Calu3 (cell line): Measurements from ENCODE around the gene CDKN1B. TPM values are rescaled to one million over a fixed set of nuclear protein-coding genes. Genes with fewer than 3 reads are reported as not detected.
A peak's percentile ranks its signal among the peaks of the same experiment; 100 is the strongest.

Source experiments
- BruUV-seq: library from RNA; stranded (reverse); fragments of 400-500 nt; replicated peaks from 2 replicates; lab custom pipeline; 2021; lab: Mats Ljungman, UMichigan
- CTCF ChIA-PET: fragments of 300-600 bp; sonication (Branson Sonifier 250); formaldehyde crosslinking; loops from one replicate; lab custom pipeline; 2022; ENCODE audit warnings: antibody characterized with exemption; lab: Charles Lee
- DNase-seq: peaks from one replicate; pipeline ENCODE4 v3.0.0; 2022
- H3K27ac Mint-ChIP-seq: one replicate; pipeline ENCODE4 v1.8.0; 2022; ENCODE audit warnings: mixed read lengths; ENCODE audit not compliant: unreplicated experiment
- H3K27me3 Mint-ChIP-seq: one replicate; pipeline ENCODE4 v1.8.0; 2022; ENCODE audit warnings: mixed read lengths; ENCODE audit not compliant: unreplicated experiment
- H3K36me3 Mint-ChIP-seq: one replicate; pipeline ENCODE4 v1.8.0; 2022; ENCODE audit warnings: mild to moderate bottlenecking, moderate library complexity, mixed read lengths; ENCODE audit not compliant: insufficient read depth, unreplicated experiment
- H3K4me1 Mint-ChIP-seq: one replicate; pipeline ENCODE4 v1.8.0; 2022; ENCODE audit warnings: mild to moderate bottlenecking, low read depth, mixed read lengths; ENCODE audit not compliant: unreplicated experiment
- H3K4me3 Mint-ChIP-seq: one replicate; pipeline ENCODE4 v1.8.0; 2022; ENCODE audit warnings: mild to moderate bottlenecking, low read depth, moderate library complexity, mixed read lengths; ENCODE audit not compliant: unreplicated experiment
- H3K9me3 Mint-ChIP-seq: one replicate; pipeline ENCODE4 v1.8.0; 2022; ENCODE audit warnings: low read depth, mixed read lengths; ENCODE audit not compliant: unreplicated experiment
- intact Hi-C: fragments of 100-400 bp; cut with micrococcal nuclease; formaldehyde crosslinking; loops from one replicate; pipeline ENCODE4 v1.10.0; 2022; ENCODE audit not compliant: unreplicated experiment
- total RNA-seq: library from RNA; stranded (reverse); gene quantifications from 2 replicates; pipeline ENCODE4 v1.2.3, GENCODE V29; 2022
- TF ChIP-seq, protein P1 (sequence below): fragments of 200-600 bp; IDR thresholded peaks from one replicate; pipeline ENCODE4 v1.8.0; 2022; ENCODE audit warnings: antibody characterized with exemption; ENCODE audit not compliant: unreplicated experiment

Gene CDKN1B
- total RNA-seq, 1 experiment from 2014 or later = 41.0 TPM

DNA sequence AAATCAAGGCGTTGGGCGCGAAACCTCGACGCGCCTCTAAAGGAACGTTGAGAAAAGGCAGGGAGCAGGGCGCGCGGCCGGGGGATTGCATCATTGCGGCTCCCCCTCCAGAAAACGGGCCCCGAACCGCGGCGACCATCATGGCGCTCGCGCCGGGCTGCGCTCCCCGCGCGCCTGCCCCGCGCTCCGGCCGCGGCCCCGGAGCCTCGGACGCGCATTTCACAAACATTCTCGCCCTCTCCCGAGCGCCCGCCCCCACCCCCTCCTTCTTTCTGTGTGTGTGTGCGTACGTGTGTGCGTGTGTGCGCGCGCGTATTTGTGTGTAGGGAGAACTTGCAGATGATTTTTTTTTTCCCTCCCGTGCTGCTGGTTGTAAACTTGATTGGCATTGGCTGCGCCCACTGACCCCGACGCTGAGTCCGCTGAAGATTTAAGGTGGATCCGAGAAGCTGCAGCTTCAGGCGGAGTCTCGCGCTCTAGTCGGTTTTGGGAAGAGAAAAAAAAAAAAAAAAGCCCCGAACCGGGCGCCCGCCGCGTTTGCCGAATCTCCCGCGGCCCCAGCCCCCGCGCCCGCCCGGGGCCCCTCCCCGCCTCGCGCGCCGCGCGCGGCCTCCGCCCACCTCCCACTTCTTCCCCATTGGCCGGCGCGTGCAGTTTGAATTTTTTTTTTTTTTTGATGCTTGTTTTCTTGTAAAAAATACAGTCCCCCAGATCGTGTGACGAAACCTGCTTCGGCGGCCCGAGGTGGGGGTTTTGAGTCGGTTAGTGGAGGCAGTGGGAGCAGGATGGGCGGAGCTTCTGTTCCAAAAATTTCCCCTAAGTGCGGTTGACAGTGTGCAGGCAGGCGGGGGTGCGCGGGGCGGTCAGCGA lies 8.2 kb downstream of the CDKN1B start:
- no peaks in the 10 kb centered on the region for H3K27me3 Mint-ChIP-seq
- peak overlapping the region; percentile 99 for H3K4me3 Mint-ChIP-seq
- H3K9me3 Mint-ChIP-seq = no peaks in the 10 kb centered on the region
- peaks cover 26% of the 10 kb centered on the region for H3K4me1 Mint-ChIP-seq
- BruUV-seq = no TSS peak
- DNase-seq = peak; percentile 90
- CTCF ChIA-PET = interaction anchor here (0.6 to 1.4 kb wide), 7 partner anchors 9 to 368 kb away, joined by 3 to 10 read pairs (median 4); no protein-coding TSS in a partner anchor
- TF ChIP-seq, protein P1, sequence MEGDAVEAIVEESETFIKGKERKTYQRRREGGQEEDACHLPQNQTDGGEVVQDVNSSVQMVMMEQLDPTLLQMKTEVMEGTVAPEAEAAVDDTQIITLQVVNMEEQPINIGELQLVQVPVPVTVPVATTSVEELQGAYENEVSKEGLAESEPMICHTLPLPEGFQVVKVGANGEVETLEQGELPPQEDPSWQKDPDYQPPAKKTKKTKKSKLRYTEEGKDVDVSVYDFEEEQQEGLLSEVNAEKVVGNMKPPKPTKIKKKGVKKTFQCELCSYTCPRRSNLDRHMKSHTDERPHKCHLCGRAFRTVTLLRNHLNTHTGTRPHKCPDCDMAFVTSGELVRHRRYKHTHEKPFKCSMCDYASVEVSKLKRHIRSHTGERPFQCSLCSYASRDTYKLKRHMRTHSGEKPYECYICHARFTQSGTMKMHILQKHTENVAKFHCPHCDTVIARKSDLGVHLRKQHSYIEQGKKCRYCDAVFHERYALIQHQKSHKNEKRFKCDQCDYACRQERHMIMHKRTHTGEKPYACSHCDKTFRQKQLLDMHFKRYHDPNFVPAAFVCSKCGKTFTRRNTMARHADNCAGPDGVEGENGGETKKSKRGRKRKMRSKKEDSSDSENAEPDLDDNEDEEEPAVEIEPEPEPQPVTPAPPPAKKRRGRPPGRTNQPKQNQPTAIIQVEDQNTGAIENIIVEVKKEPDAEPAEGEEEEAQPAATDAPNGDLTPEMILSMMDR = no peak
- peak overlapping the region; percentile 98 for H3K27ac Mint-ChIP-seq
- H3K36me3 Mint-ChIP-seq = peaks cover 74% of the 10 kb centered on the region
- intact Hi-C loops = loop anchor here (5.0 to 10.0 kb wide), 2 partner anchors 77 to 249 kb away; no protein-coding TSS in a partner anchor

DNA sequence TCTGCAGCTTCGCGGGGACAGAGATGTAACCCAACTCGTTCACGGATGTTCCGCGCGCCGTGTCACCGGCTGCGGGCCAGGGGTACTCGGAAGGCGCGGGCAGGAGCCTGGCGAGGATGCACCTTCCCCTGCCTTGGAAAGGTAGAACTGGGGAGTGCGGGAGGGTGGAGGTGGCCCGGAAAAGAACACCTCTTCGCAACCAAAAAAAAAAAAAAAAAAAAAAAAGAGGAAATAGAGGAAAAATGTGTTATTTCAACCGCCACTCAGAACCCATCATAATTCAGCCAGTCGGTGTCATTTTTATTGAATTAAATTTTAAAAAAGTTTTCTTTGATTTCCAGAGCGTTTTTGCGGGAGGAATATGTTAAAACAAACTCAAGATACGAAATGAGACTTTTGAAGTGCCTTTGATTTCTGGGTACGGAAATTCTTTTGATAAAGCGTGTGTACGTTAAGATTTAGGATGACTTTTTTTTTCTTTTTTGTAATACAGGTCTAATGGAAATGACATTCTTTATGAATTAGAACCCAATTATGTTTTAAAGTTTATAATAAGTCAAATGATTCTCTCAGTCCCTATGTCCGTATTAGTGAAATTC lies 8.9 kb downstream of the CDKN1B start:
- no TSS peak for BruUV-seq
- Mint-ChIP-seq H3K4me1 (peaks cover 20% of the 10 kb centered on the region), H3K36me3 (peaks cover 66% of the 10 kb centered on the region), H3K9me3 (no peaks in the 10 kb centered on the region), H3K4me3 (peak overlapping the region; percentile 99), H3K27ac (peak overlapping the region; percentile 98), H3K27me3 (no peaks in the 10 kb centered on the region)
- DNase-seq = no peak
- CTCF ChIA-PET = interaction anchor here (0.6 to 1.4 kb wide), 5 partner anchors 11 to 368 kb away, joined by 3 to 10 read pairs (median 4); no protein-coding TSS in a partner anchor
- intact Hi-C loops = loop anchor here (1.0 to 10.0 kb wide), 3 partner anchors 8 to 249 kb away; no protein-coding TSS in a partner anchor
- TF ChIP-seq, protein P1 = no peak

DNA sequence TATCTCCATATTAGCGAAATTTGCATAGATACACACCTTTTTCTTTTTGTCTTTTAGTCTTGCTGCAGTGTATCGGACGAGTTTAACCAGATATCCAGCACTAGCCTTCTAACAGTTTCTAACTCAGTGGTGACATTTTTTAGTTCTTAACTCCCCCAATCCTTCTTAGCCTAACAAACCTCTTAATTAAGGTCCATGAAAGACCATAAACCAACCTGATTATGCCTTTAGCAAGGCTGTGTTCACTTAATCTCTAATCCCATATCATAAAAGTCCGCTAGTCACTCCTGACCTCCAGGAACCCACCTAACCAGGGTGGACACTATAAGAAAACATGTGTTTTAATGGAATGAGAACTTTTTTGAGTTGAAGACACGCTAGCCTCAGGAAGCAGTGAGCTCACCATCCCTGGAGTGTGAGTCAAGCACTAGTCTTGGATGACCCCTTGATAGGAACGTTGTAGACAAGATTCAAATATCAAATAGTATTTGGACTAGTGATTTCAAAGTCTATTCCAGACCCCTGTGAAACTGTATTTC lies 9.5 kb downstream of the CDKN1B start:
- H3K36me3 Mint-ChIP-seq = peaks cover 61% of the 10 kb centered on the region
- TF ChIP-seq, protein P1 = no peak
- intact Hi-C loops = loop anchor here (1.0 to 10.0 kb wide), 3 partner anchors 8 to 248 kb away; no protein-coding TSS in a partner anchor
- peak overlapping the region; percentile 99 for H3K4me3 Mint-ChIP-seq
- CTCF ChIA-PET = interaction anchor here (1.0 kb wide), 1 partner anchor 25 kb away, joined by 3 read pairs; no protein-coding TSS in a partner anchor
- BruUV-seq = TSS peak; percentile 69
- H3K27ac Mint-ChIP-seq = peak overlapping the region; percentile 98
- DNase-seq = no peak
- peaks cover 17% of the 10 kb centered on the region for H3K4me1 Mint-ChIP-seq
- H3K27me3 Mint-ChIP-seq = no peaks in the 10 kb centered on the region
- H3K9me3 Mint-ChIP-seq = no peaks in the 10 kb centered on the region

DNA sequence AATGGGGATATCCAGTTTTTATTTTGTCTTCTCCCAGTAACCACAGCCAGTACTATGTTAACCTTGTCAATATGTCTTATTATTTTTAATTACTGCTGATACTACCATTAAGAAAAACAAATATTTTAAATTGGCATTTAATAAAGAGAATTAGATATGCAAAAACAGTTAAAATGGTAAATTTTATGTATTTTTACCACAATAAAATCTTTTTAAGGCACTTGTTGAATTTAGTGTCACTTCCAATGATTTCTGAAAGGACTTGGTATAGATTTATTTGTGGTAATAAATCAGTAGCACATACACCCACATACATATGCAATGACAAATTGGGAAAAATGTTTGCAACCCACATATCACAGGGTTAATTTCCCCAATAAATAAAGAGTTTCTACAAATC lies 14.0 kb downstream of the CDKN1B start:
- intact Hi-C loops = no loop called here
- no peak overlapping the region for H3K4me3 Mint-ChIP-seq
- CTCF ChIA-PET = no interaction called here
- no peaks in the 10 kb centered on the region for H3K27me3 Mint-ChIP-seq
- H3K4me1 Mint-ChIP-seq = peaks cover 35% of the 10 kb centered on the region
- H3K27ac Mint-ChIP-seq = no peak overlapping the region
- BruUV-seq = no TSS peak
- H3K9me3 Mint-ChIP-seq = no peaks in the 10 kb centered on the region
- no peak for DNase-seq
- TF ChIP-seq, protein P1 = no peak
- peaks cover 18% of the 10 kb centered on the region for H3K36me3 Mint-ChIP-seq
